Erythroblast (primary cell): Measurements from ENCODE around the gene NLGN1.

Experiments used
- GATA1 ChIP-seq: IDR thresholded peaks from 2 replicates; pipeline ENCODE4 v1.6.1; 2011; ENCODE audit warnings: low read depth, mild to moderate bottlenecking, control low read depth, low read length, moderate library complexity
- POLR2A ChIP-seq: IDR thresholded peaks from 2 replicates; pipeline ENCODE4 v1.6.1; 2011; ENCODE audit warnings: mild to moderate bottlenecking, low read length

- TF ChIP-seq POLR2A (no peak), GATA1 (no peak)
Measured at GRCh38 chr3:173556546-173556945, 159.0 kb downstream of the NLGN1 start.
